ENCODE results near the gene MITF. TPM values are rescaled to one million over a fixed set of nuclear protein-coding genes. Genes with fewer than 3 reads are reported as not detected.

MITF gene
- total and polyA plus RNA-seq, 2 donors (not counting 1 experiment from before 2014, with no cell fraction given), result 0.10 TPM; not detected in 1

DNA sequence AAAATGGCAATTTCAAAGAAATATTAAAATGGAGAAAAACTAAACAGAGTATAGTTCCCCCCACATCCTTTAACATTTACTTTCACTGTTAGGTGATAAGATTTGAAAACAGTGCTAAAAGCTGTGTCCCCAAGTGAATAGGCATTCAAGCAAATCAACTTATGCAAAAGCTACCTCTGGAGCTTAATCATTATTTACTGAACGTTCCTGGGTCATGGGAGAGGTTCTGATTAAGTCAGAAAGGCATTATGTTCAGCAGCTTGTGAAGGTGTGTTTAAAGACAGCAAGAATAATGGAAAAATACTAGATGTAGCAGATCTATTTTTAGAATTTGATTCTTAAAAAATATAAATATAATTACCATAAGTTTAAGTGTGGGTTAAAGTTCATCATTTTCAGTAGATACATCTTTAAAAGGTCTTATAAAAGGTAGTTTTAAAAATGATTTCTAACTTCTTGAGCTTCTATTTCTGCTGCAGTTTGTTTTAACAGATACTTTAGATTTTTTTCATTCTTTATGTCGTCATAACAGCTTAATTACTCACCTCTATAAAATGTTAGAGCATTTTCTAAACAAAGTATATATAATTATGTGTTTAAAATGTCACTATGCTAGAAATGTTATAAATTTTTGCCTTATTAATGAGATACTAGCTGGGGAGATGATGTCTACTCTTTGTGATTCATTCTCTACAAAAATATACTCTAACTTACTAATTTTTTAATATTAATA lies 127.9 kb downstream of the MITF start:
- H3K79me2 ChIP-seq (ENCODE audit: control insufficient read depth, insufficient read depth, low read length), result no peaks in the 10 kb centered on the region
- H3K9me3 ChIP-seq (ENCODE audit: control extremely low read depth in 1 of 3, control insufficient read depth in 2 of 3, insufficient read depth in 1 of 3, low read length in 2 of 3), result no peaks in the 10 kb centered on the region
- Mint-ChIP-seq H3K27me3 (no peaks in the 10 kb centered on the region), H3K4me3 (no peak overlapping the region), H3K4me1 (no peaks in the 10 kb centered on the region), H3K27ac (no peak overlapping the region), H3K9me3 (ENCODE audit: insufficient read depth) (no peaks in the 10 kb centered on the region)
- no peak for ATAC-seq (ENCODE audit: low read depth)
- no peaks in the 10 kb centered on the region for H3K36me3 ChIP-seq (replicated peaks in 1 of 2; ENCODE audit: control extremely low read depth in 1 of 2, control insufficient read depth in 1 of 2, extremely low read depth in 1 of 2, insufficient read depth in 2 of 2, low read length in 1 of 2)
- H3K9ac ChIP-seq (ENCODE audit: low read length), result no peak overlapping the region
- no peak overlapping the region for H3K4me2 ChIP-seq (replicated peaks; ENCODE audit: low read depth, low read length, poor library complexity, severe bottlenecking)
- H3K27me3 ChIP-seq (replicated peaks in 1 of 4; ENCODE audit: control extremely low read depth in 1 of 4, control insufficient read depth in 3 of 4, insufficient read depth in 4 of 4, low read length in 3 of 4), result no peaks in the 10 kb centered on the region
- no peaks in the 10 kb centered on the region for H3K4me1 ChIP-seq (ENCODE audit: control insufficient read depth in 2 of 2, insufficient read depth in 2 of 2, low read length in 2 of 2)
- CTCF ChIA-PET, result no interaction called here
- TF ChIP-seq, protein P1, sequence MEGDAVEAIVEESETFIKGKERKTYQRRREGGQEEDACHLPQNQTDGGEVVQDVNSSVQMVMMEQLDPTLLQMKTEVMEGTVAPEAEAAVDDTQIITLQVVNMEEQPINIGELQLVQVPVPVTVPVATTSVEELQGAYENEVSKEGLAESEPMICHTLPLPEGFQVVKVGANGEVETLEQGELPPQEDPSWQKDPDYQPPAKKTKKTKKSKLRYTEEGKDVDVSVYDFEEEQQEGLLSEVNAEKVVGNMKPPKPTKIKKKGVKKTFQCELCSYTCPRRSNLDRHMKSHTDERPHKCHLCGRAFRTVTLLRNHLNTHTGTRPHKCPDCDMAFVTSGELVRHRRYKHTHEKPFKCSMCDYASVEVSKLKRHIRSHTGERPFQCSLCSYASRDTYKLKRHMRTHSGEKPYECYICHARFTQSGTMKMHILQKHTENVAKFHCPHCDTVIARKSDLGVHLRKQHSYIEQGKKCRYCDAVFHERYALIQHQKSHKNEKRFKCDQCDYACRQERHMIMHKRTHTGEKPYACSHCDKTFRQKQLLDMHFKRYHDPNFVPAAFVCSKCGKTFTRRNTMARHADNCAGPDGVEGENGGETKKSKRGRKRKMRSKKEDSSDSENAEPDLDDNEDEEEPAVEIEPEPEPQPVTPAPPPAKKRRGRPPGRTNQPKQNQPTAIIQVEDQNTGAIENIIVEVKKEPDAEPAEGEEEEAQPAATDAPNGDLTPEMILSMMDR (IDR thresholded peaks at IDR 0.05), result no peak
- no peak for TF ChIP-seq EZH2 (IDR thresholded peaks at IDR 0.05; ENCODE audit: borderline replicate concordance, insufficient read depth, low read depth, low read length, poor library complexity, severe bottlenecking)
- no peak overlapping the region for H3K27ac ChIP-seq (ENCODE audit: low read length in 2 of 2)
- POLR2A ChIA-PET, result no interaction called here
- no peak overlapping the region for H3K4me3 ChIP-seq (ENCODE audit: control extremely low read depth in 1 of 5, extremely low read depth in 1 of 5, insufficient read depth in 1 of 5, low read depth in 2 of 5, low read length in 4 of 5)
- WGBS (ENCODE audit: insufficient coverage), result no CpG with 5 or more reads among the region's 2 CpGs
- no peak for DNase-seq
- H4K20me1 ChIP-seq (ENCODE audit: control insufficient read depth, insufficient read depth, low read length, poor library complexity, severe bottlenecking), result no peaks in the 10 kb centered on the region
- no peak overlapping the region for H2AFZ ChIP-seq (ENCODE audit: insufficient read depth, low read depth, low read length, poor library complexity, severe bottlenecking)
- intact Hi-C loops (cut with micrococcal nuclease), result no loop called here

DNA sequence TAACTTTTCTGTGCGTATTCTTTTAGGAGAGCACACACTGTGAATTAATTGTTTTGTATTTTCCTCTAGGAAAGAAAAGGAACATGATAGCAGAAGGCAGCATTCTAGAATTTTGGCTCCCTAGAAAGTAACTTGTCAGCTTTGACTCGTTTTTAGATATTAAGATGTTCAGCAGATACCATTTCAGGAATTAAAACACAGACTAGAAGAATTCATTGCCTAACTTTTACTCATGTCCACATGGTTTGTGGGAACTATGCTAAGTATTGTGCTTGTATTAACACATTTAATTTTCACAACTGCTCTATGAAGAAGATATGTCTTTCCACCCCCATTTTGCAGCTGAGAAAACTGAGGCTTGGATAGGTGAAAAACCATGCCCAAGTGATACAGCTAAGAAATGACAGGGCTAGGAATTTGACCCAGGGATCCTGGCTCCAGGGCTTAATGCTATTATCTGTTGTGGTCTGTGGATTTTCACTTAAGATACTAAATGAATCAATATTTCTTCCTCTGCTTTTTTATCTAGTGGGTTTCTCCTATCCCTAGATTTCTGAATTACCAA lies 128.8 kb downstream of the MITF start:
- Mint-ChIP-seq H3K4me1 (no peaks in the 10 kb centered on the region), H3K9me3 (ENCODE audit: insufficient read depth) (no peaks in the 10 kb centered on the region), H3K4me3 (no peak overlapping the region), H3K27ac (no peak overlapping the region), H3K27me3 (no peaks in the 10 kb centered on the region)
- Histone ChIP-seq H3K4me3 (ENCODE audit: control extremely low read depth in 1 of 5, extremely low read depth in 1 of 5, insufficient read depth in 1 of 5, low read depth in 2 of 5, low read length in 4 of 5) (no peak overlapping the region), H3K9ac (ENCODE audit: low read length) (no peak overlapping the region), H3K79me2 (ENCODE audit: control insufficient read depth, insufficient read depth, low read length) (no peaks in the 10 kb centered on the region), H3K4me2 (replicated peaks; ENCODE audit: low read depth, low read length, poor library complexity, severe bottlenecking) (no peak overlapping the region), H3K4me1 (ENCODE audit: control insufficient read depth in 2 of 2, insufficient read depth in 2 of 2, low read length in 2 of 2) (no peaks in the 10 kb centered on the region), H3K27ac (ENCODE audit: low read length in 2 of 2) (no peak overlapping the region), H3K9me3 (ENCODE audit: control extremely low read depth in 1 of 3, control insufficient read depth in 2 of 3, insufficient read depth in 1 of 3, low read length in 2 of 3) (no peaks in the 10 kb centered on the region), H2AFZ (ENCODE audit: insufficient read depth, low read depth, low read length, poor library complexity, severe bottlenecking) (no peak overlapping the region), H4K20me1 (ENCODE audit: control insufficient read depth, insufficient read depth, low read length, poor library complexity, severe bottlenecking) (no peaks in the 10 kb centered on the region), H3K27me3 (replicated peaks in 1 of 4; ENCODE audit: control extremely low read depth in 1 of 4, control insufficient read depth in 3 of 4, insufficient read depth in 4 of 4, low read length in 3 of 4) (no peaks in the 10 kb centered on the region), H3K36me3 (replicated peaks in 1 of 2; ENCODE audit: control extremely low read depth in 1 of 2, control insufficient read depth in 1 of 2, extremely low read depth in 1 of 2, insufficient read depth in 2 of 2, low read length in 1 of 2) (no peaks in the 10 kb centered on the region)
- no peak for ATAC-seq (ENCODE audit: low read depth)
- POLR2A ChIA-PET, result no interaction called here
- TF ChIP-seq, protein P1 (IDR thresholded peaks at IDR 0.05), result no peak
- no peak for DNase-seq
- intact Hi-C loops (cut with micrococcal nuclease), result no loop called here
- 100% methylated on average over 1 of the region's 2 CpGs for WGBS (ENCODE audit: insufficient coverage)
- CTCF ChIA-PET, result no interaction called here
